Measurements from ENCODE around the gene GRIPAP1. TPM values are rescaled to one million over a fixed set of nuclear protein-coding genes. Genes with fewer than 3 reads are reported as not detected.

The GRIPAP1 gene
- total and polyA plus RNA-seq, 2 donors (not counting 3 experiments of a cell fraction or from before 2014, with no cell fraction given), result 25.3 to 49.4 TPM

- Histone ChIP-seq H3K9ac (replicated peaks; ENCODE audit: extremely low read depth, insufficient read depth, low read length) (peak overlapping the region; percentile 86), H3K4me1 (ENCODE audit: control insufficient read depth, extremely low read depth, insufficient read depth, low read length) (peaks cover 16% of the 10 kb centered on the region), H3K27ac (ENCODE audit: insufficient read depth, low read depth, low read length) (peak overlapping the region; percentile 87), H2AFZ (ENCODE audit: low read depth, low read length) (peak overlapping the region; percentile 53), H3K4me2 (ENCODE audit: insufficient read depth, low read length) (peak overlapping the region; percentile 82), H3K36me3 (ENCODE audit: control insufficient read depth in 2 of 2, extremely low read depth in 1 of 2, insufficient read depth in 2 of 2, low read length in 2 of 2) (no peaks in the 10 kb centered on the region), H3K4me3 (replicated peaks in 1 of 3; ENCODE audit: insufficient read depth in 1 of 3, low read depth in 1 of 3, low read length in 3 of 3) (peak overlapping the region; percentile 40 to 56 (median 47)), H3K79me2 (ENCODE audit: control insufficient read depth, insufficient read depth, low read length) (peaks cover 29% of the 10 kb centered on the region), H3K9me3 (replicated peaks; ENCODE audit: control insufficient read depth, insufficient read depth, low read length) (no peaks in the 10 kb centered on the region), H4K20me1 (replicated peaks; ENCODE audit: control insufficient read depth, extremely low read depth, insufficient read depth, low read length) (no peaks in the 10 kb centered on the region), H3K27me3 (ENCODE audit: control insufficient read depth in 2 of 2, insufficient read depth in 2 of 2, low read length in 2 of 2) (no peaks in the 10 kb centered on the region), H3K9me1 (replicated peaks; ENCODE audit: control insufficient read depth, extremely low read depth, insufficient read depth, low read length) (no peaks in the 10 kb centered on the region)
- no TSS peak for BruUV-seq (replicated peaks)
- DNase-seq (ENCODE audit: low read depth, low spot score) (peak; percentile 57), FAIRE-seq (no peak)
- ChIA-PET CTCF (interaction anchor here (0.6 to 1.3 kb wide), 4 partner anchors 13 to 1733 kb away, joined by 3 to 6 read pairs (median 5); partner anchors contain the start of genes HDAC6 and KCND1), POLR2A (interaction anchor here (0.6 to 1.1 kb wide), 5 partner anchors 11 to 221 kb away, joined by 3 to 8 read pairs (median 3); partner anchors contain the start of gene TFE3)
- dilution Hi-C loops (cut with MboI; ENCODE audit: extremely low pct_ligation_motif_present, low sequenced_read_pairs) (no loop called here), intact Hi-C loops (cut with micrococcal nuclease) (loop anchor here (1.0 to 5.0 kb wide), 3 partner anchors 39 to 144 kb away; partner anchors contain the start of genes PIM2 and TFE3)
- TF ChIP-seq GATA2 (IDR thresholded peaks at IDR 0.05; ENCODE audit: insufficient read depth, insufficient read length, low read depth, low read length) (no peak), FOS (IDR thresholded peaks at IDR 0.05; ENCODE audit: borderline replicate concordance, insufficient read depth, low read length) (no peak), POLR2A (IDR thresholded peaks at IDR 0.05; ENCODE audit: low read depth, low read length) (no peak), JUN (IDR thresholded peaks at IDR 0.05; ENCODE audit: borderline replicate concordance, insufficient read depth, insufficient read length, low read depth) (no peak), POLR2AphosphoS5 (IDR thresholded peaks at IDR 0.05; ENCODE audit: insufficient read depth, low read depth, low read length) (no peak), EZH2 (IDR thresholded peaks at IDR 0.05; ENCODE audit: borderline replicate concordance, low read depth, low read length, severe bottlenecking) (no peak), MYC (IDR thresholded peaks at IDR 0.05; ENCODE audit: low read depth, low read length) (no peak)
- TF ChIP-seq, protein P1, sequence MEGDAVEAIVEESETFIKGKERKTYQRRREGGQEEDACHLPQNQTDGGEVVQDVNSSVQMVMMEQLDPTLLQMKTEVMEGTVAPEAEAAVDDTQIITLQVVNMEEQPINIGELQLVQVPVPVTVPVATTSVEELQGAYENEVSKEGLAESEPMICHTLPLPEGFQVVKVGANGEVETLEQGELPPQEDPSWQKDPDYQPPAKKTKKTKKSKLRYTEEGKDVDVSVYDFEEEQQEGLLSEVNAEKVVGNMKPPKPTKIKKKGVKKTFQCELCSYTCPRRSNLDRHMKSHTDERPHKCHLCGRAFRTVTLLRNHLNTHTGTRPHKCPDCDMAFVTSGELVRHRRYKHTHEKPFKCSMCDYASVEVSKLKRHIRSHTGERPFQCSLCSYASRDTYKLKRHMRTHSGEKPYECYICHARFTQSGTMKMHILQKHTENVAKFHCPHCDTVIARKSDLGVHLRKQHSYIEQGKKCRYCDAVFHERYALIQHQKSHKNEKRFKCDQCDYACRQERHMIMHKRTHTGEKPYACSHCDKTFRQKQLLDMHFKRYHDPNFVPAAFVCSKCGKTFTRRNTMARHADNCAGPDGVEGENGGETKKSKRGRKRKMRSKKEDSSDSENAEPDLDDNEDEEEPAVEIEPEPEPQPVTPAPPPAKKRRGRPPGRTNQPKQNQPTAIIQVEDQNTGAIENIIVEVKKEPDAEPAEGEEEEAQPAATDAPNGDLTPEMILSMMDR (IDR thresholded peaks at IDR 0.05; ENCODE audit: extremely low read depth in 1 of 2, insufficient read depth in 1 of 2, low read depth in 1 of 2, low read length in 2 of 2), result no peak
- TF ChIP-seq, protein P2, sequence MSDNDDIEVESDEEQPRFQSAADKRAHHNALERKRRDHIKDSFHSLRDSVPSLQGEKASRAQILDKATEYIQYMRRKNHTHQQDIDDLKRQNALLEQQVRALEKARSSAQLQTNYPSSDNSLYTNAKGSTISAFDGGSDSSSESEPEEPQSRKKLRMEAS (IDR thresholded peaks at IDR 0.05; ENCODE audit: insufficient read depth, insufficient read length), result no peak
Measured at GRCh38 chrX:48958635-48959094, 43.4 kb downstream of the GRIPAP1 start.

Measured in endothelial cell of umbilical vein (primary cell).